ENCODE results near the gene OR51B2.
A peak's percentile ranks its signal among the peaks of the same experiment; 100 is the strongest.

Gene OR51B2

DNA sequence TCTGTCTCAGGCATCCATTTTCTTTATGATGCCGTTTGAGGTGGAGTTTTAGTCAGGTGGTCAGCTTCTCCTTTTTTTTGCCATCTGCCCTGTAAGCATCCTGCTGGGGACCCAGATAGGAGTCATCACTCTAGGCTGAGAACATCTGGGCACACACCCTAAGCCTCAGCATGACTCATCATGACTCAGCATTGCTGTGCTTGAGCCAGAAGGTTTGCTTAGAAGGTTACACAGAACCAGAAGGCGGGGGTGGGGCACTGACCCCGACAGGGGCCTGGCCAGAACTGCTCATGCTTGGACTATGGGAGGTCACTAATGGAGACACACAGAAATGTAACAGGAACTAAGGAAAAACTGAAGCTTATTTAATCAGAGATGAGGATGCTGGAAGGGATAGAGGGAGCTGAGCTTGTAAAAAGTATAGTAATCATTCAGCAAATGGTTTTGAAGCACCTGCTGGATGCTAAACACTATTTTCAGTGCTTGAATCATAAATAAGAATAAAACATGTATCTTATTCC, 43.5 kb downstream of the OR51B2 start:
- DNase-seq = peak; percentile 71

DNA sequence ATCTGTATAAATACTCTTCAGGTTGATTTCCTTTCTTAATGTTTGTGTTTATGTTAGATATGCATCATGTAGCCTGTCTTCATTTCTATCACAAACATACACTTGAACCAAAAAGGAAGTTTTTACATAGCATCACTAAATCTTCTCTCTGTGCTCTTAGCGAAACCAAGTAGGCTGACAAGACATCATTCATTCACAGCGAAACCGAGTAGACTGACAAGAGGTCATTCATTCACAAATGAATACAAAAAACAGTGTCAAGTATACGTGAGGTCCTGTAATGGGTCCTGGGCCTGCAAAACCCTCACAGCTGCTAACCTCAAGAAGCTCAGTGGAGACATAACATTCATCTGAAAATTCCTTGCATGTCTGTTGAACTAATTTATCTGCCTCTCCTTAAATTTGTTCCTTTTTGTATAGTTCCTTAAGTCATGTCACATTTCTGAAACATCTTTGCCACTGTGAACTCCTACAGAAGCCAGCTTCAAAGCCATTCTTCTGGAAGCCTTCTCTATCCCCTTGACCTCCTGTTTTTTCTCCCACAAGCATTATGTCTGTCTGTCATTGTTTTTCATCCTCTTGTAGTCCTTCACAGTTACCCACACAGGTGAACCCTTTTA, 44.5 kb downstream of the OR51B2 start:
- DNase-seq = no peak

DNA sequence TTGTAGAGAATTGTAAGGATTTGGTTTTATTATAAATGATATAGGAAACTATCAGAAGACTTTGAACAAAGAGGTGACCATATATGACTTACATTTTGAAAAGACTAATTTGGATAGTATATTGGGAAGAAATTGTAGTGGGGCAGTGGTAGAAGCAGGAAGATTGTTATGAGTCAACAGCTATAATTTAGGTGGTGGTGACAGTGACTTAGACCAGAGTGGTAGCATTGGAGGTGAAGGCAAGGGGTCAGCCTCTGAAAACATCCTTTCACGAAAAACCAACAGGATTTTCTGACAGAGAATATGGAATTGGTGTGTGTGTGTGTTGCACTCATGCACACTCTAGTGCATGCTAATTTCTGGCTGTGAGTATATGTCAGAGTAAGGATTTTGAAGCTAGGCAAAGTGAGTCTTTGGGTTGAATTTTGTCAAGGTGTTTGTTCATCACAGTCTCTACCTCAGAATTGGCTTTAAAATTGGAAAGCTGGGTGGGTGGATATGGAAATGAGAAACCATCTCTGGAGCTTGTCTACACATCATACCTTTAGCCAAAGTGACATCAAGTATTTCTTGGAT, 46.2 kb downstream of the OR51B2 start:
- no peak for DNase-seq

DNA sequence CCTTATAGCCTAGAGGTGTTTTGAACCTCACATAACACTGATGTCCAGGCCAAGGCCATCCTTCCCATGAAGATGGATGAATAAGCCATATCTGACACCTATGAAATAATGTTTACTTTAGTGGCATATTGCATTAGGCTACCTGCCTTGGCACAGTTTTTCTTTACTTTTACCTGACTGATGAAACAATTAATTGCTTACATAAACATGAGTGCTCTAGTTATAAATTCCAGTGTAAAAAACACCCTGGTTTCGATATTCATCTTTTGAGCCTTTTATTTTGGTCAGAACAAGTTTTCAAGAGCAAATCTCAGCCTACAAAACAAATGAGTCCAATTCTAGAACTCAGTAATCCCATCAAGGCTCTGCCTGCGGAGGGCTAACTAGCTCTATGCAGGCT, 47.4 kb downstream of the OR51B2 start:
- DNase-seq = no peak

DNA sequence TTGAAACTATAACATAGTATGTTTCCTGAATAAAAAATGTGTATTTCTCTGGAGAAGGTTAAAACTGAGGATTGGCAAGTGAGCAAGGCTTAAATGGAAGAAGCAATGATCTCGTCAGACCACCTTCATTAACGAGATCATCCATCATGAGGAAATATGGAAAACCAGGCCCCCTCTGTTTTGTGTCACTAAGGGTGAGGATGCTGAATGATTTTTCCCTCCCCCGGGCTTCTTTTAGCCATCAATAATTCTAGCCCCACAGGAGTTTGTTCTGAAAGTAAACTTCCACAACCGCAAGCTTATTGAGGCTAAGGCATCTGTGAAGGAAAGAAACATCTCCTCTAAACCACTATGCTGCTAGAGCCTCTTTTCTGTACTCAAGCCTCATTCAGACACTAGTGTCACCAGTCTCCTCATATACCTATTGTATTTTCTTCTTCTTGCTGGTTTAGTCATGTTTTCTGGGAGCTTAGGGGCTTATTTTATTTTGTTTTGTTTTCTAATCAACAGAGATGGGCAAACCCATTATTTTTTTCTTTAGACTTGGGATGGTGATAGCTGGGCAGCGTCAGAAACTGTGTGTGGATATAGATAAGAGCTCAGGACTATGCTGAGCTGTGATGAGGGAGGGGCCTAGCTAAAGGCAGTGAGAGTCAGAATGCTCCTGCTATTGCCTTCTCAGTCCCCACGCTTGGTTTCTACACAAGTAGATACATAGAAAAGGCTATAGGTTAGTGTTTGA, 48.6 kb downstream of the OR51B2 start:
- no peak for DNase-seq

DNA sequence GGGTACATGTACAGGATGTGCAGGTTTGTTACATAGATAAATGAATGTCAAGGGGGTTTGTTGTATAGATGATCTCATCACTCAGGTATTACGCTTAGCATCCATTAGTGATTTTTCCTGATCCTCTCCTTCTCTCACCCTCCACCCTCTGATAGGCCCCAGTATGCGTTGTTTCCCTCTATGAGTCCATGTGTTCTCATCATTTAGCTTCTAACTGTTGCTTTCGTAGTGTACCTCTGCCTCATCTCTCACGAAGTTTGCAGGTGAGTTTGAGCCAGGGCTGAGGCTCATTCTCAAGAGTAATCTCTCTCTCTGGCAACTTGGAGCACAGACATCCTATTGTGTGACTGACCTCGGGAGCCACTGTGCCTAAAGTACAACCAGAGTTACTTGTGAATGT, 49.7 kb downstream of the OR51B2 start:
- no peak for DNase-seq
